UCSD-AML1 (cell line): Measurements from ENCODE around the gene PROP1.
"Not testable (repeated sequence)": the region's sequence is repeated elsewhere in the genome, so short reads cannot be mapped to it uniquely, and the experiment has no call there.

Experiments
- DNase-seq: peaks from one replicate; lab custom pipeline; 2025; ENCODE audit not compliant: unreplicated experiment; lab: John Stamatoyannopoulos, UW

The PROP1 gene

DNA sequence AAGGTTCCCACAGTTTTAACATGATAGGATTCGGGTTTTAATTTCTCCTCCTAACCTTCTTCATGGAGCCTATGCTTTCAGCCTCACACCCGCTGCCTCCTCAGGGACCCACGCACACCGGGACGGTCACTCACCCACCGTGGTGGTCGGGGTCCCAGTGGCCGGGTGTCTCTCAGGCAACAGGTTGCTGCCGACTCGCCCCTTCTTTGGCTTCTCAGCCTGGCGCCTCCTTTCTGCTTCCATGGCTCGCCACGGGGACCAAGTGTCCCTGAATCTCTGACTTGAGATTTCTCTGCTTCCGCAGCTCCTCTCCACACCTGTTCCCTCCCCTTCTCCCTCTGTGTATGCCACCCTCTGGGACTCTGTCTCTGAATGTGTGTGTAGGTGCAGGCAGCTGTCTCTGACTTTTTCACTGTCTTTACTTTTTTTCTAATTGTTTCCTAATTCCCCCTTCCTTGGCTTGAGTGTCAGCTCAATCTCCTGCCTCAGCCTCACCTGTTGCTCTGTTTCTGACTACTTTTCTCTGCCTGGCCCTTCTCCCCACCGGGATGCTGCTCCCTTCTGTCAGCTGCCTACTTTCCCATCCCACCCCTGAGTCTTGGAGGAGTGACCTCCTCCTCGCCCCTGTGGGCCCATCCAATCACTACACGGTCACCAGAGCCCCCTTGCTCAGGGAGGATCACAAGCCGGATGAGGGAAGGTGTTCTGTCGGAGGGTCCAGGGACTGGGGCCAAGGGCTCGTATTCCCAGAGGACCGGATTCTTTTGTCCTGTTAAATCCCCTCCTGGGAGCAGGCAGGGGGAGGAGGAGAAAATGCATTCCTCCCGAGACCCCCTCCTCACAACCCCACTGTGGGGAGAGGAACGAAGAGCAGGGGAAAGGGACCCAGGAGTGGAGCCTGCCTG lies at the start of gene PROP1:
Gene PROP1, minus strand, starts transcription at position 552 of the 905 bp plus-strand sequence. Its CDS starts 309 bp downstream, at position 243.
- no peak for DNase-seq

DNA sequence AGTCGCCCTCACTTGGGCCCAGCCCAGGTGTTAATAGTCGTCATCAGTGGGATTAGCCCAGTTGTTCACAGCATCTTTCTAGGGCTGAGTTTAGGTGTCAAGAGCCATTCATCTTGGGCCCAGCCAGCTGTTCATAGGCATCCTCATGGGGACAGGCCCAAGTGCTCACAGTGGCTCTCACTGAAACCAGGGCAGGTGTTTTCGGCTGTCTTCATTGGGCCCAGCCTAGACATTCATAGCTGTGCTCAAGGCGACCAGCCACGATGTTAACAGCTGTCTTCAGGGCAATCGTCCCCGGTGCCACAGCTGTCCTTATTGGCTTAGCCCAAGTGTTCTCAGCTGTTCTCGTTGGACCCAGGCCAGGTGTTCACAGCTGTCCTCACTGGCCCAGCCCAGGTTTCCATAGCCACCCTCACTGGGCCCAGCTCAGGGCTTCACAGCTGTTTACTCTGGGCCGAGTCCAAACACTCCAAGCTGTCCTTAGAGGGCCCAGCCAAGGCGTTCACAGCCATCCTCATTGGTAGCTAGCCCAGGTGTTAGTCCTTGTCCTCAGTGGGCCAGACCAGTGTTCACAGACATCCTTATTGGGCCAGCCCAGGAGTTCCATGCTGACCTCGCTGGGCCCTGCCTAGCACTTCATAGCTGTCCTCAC lies 23.5 kb upstream of the PROP1 start:
- DNase-seq = not testable (repeated sequence)

DNA sequence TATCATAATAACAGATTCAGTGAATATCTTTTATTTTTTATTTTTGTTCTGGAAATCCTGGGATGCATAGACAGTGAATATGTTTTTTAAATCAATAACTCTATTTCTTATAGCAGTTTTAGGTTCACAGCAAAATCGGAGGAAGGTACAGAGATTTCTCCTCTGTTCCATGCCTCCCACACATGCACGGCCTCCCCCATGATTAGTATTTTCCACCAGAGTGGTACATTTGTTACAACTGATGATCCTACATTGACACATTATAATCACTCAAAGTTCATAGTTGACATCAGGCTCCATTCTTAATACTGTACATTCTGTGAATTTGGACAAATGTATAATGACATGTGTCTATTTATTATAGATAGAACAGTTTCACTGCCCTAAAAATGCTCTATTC lies 16.7 kb upstream of the PROP1 start:
- not testable (repeated sequence) for DNase-seq

DNA sequence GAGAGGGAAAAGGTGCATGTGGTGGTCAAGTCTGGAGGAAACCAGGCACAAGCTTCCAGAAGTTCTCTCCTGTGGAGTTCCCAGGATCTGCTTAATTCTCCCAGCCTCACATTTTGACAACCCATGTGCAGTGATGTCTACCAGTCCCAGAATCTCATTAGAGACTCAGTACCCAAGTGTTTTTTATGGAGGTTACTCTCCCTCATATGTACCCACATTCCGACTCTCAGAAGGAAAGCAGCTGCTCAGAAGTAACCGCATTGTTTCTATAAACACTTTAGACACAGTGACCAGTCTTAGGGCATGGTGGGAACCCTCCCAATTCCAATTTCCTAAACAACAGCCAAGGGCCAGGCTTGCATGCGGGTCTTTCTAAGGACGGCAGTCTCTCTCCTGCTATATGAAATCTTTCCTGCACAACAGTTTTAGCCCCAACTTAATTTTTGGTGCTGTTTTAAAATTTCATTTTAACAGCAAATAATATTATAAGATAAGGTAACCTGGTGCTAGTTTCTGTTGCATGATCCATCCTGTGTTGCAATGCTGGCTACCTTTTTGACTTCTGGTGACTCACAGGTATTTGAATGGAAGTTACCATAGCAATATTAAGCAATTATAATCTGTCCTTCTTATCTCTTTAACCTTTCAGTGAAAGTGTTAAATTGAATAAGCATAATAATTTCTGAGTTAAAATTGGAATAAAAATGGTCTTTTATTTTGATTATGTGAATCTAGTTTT lies 15.9 kb upstream of the PROP1 start:
- DNase-seq = not testable (repeated sequence)

DNA sequence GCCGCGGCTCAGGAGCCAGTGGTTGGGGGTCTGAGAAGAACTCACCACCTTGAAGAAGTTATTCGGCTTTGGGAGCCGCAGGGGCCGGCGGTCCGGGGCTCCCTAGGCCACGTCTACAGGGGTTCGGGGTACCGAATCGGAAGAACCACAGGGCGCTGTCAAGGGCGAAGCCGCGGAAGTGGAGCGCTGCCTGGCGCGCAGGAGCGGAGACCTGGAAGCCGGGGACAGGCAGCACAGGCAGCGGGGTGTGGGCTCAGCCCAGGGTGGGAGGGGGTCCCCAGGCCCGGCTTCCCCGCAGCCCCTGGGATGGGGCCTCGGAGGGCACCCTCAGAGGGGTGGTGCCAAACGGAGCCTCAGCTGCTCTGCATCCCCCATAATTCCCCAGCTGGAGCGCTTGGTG lies 11.2 kb upstream of the PROP1 start:
- not testable (repeated sequence) for DNase-seq

DNA sequence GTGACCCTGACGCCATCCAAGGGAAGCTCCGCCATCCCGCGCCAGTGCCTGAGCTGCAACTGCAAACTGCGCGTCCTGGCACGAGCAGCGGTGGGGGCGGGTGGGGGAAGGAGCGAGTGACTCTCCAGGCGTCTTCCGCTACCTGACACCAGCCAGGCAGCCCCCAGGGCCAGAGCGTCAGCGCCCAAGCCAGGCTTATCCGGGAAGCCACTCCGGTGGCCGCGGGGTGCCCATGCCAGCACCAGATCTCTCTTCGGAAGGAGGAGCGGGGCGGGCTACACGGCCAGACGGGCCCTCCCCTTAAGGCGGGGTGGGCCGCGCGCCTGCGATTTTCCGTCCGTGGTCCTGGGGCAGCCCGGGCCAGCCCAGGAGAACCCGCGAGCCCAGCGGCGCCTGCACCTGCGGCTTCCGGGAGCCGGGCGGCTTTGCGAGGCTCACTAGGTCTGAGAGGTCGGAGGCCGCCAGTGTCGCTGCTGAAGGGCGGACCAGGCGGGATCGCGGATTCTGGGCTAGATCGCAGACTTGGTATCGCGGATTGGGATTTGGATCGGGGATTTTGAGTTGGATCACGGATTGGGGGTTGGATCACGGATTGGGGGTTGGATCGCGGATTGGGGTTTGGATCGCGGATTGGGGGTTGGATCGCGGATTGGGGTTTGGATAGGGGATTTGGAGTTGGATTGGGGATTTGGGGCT lies 10.6 kb upstream of the PROP1 start:
- not testable (repeated sequence) for DNase-seq

DNA sequence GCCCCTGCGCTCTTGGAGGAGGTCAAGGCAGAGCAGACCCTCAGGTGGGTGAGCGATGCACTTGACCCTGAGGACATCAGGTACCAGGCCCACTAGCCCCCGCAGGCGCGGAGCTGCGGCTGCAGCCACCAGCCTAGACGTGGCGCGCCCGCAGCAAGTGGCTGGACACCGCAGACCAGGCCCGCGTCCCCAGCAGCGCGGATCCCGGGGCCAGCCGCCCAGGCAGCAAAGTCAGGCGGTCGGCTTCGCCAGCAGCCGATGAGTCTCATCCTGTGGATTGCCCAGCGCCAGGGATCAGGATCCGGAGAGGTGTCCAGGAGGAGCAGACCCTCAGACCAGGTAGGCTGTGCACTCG lies 10.1 kb upstream of the PROP1 start:
- DNase-seq = not testable (repeated sequence)

DNA sequence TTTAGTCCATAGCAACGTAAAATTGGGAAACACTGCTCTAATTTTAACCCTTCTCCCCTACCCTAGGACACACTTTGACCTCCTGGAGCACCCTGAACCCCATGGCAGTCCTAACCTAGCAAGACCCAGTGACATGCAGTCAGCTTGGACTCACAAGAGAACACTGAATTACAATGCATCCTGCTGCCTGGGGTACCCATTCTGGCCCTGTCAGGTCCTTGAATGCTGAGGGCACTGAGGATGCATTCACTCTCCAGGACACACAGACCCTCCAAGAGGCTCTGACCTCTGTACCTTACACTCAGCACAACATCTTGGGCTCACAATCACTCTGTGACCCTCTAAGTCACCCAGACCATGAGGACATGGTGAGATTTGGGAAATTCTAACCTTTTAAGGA lies 1.8 kb upstream of the PROP1 start:
- no peak for DNase-seq

DNA sequence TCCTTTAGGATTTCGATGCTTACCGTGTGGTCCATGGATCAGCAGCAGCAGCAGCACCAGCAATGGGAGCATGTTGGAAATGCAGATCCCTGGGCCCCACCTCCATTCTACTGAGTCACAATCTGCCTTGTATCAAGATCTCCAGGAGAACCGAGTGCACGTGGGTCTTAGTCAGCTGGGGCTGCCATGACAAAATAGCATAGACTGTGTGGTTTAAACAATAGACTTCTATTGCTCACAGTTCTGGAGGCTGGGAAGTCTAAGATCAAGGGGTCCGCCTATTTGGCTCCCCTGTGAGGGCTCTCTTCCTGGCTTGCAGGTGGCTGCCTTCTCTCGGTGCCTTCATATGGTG lies 1.3 kb upstream of the PROP1 start:
- no peak for DNase-seq

DNA sequence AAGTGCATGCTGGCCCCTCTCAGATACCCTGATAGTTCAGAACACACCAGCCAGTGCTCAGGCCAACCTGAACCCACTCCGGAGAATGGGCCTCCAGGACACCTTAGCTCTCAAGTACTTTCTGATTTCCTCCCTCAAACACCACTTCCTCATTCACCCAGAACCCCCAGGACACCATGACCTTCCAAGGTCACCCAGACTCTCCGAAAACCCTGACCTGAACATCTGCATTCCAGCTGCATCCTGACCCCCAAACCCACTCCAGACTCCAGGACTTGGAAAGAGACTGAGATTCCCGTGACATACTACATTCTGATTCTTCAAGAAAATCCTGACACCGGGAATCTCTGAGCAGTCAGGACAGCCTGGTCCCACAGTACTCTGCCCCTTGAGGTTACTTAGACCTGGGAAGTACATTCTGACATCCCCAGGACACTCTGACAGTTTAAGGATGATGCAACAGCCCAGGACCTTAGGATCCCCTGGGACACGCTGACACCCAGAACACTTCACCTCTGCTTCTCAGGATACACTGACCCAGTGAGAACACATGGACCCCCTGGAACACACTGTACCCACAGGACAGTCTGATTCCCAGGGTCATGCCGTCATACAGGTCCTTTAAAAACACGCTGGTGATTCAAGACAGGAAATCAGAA lies 747 bp upstream of the PROP1 start:
- no peak for DNase-seq

DNA sequence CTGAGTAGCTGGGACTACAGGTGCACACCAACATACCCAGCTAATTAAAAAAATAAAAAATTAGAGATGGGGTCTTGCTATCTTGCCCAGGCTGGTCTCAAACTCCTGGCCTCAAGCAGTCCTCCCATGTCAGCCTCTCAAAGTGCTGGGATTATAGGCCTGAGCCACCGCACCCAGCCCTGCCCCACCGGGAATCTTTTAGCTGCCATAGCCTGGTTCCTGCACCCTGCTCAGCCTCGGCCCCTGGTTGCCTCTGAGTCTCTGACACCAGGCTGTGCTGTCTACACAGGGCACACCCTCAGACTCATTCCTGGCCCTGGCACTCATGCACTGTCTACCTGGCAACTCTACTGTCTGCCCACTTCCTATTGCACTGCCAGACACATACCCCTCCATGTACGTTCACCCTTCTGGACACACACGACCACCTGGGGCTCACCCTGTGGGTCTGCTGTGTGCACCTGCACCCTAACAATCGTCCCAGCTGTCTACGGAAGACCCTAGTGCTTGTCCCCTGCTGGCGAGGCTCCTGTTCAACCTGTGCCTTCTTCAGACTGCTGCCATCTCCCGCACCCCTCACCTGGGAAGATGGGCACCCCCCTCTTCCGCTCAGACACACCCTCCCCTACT lies 1.4 kb downstream of the PROP1 start:
- no peak for DNase-seq

DNA sequence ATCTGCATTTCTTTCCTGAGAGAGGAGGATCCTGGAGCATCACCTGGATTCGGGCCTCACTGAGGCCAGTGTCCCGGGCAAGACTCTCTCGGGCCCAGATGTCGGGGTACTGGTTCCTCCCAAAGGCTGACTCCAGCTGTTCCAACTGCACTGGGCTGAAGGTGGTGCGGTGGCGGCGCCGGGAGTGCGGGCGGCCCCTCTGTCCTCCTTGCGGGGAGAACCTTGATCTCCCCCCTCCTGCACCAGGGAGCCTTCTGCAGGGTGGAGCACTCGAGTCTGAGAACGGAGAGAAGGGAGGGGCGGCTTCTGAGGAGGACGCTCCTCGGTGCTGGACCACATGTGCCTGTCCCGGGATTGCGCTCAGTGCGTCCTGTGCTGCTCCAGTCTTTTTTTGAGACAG lies 2.0 kb downstream of the PROP1 start:
- no peak for DNase-seq

DNA sequence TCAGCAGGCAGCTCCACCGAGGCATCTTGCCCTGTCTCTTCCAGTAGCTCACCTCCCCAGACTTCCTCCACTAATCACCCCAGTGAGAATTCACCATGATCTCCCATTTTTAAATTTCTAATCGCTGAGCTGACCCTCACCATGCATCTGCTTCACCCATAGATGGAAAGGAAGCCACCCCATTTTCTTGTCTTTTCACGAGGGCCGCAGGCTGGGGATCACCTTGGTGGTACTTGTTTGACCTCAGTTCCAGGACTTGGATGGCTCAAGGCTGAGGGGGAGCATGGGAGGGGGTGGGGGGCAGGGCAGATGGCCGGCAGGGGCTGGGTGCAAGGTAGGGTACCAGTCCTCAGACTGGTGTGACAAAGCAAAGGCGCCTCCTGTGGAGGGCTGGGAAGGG lies 3.6 kb downstream of the PROP1 start:
- no peak for DNase-seq

DNA sequence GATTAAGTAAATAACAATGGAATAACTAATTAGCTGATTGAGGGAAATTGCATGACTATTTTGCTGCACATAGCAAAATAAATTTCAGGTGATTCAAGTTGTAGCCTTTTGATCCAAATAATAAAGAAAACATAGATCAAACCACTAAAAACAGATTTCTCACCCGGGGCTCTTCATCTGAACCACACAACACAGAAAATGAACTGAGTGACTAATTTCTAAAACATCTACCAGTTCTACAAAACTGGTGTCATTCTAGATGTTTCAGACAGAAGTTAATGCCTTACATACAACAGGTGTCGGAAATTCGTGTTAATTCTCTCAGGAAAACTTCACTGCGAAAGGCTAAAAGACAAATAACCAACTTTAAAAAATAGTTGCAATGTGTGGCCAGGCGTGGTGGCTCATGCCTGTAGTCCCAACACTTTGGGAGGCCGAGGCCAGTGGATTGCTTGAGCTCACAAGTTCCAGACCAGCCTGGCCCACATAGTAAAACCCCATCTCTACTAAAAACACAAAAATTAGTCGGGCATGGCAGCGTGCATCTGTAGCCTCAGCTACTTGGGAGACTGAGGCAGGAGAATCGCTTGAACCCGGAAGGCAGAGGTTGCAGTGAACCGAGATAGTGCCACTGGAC lies 6.9 kb downstream of the PROP1 start:
- no peak for DNase-seq

DNA sequence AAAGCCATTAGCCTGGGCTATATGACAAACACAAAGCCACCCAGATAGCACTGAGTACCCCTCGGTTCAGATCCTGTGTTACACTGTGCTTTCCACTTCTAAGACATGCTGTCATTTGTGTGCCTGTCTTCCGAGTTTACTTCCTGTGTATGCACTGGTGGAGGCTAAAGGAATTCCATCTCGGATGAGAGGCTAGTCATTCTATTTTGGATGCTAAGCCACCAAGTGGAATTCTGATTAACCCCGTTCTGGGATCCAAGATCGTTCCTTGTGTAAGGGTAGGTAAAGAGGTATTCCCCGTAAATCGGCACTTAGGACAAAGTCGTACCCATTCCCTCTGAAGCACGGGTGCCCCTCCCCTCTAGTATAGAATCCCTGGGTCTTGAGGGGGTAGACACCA lies 8.7 kb downstream of the PROP1 start:
- DNase-seq = no peak

DNA sequence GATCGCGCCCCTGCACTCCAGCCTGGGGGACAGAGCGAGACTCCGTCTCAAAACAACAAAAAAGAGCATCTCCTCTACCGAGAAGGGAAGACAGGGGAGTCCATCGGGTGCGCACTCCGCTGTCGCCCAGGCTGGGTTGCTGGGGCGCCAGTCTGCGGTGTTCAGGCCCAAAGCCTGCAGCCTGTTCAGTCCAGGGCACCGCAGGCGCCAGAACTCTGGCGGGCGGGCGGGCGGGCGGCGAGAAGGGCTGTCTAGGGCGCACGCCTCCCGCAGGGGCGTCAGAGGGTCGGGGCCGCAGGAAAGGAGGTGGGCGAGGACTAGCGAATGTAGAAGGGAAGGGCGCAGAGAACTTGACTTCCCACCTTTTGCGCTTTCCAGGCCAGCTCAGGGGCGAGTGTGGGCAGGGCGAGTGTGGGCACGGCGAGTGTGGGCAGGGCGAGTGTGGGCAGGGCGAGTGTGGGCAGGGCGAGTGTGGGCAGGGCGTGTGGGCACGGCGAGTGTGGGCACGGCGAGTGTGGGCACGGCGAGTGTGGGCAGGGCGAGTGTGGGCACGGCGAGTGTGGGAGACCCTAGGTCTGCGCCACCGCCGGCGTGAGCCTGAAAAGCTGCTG lies 10.5 kb downstream of the PROP1 start:
- no peak for DNase-seq

DNA sequence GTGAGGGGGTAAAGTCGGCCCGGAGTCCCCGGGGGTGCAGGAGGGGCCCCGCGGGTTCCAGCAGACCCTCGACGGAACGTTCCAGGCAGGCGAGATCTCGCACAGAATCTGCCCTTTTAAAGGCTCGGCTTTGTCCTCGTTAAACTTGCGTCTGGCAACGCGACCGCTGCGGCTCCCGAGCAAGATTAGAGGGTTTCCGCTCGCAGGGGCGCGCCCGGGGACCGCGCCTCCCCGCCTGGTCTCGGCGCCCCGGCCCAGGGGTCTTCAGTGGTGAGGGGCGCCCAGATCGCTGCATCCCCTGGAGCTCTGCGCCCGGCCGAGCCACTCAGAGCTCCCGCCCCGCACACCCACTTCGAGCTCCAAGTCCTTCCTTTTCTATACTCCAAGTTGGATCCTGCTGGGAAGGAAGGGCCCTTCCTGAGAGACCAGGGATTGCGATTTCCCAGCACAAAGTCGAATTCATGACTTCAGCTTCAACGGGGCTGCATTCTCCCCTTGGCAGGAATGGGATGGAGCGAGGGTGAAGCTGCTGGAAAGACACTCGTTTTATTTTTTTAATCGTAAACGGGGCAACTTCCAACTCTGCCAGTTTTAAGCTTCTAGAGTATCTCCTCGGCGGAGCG lies 11.3 kb downstream of the PROP1 start:
- DNase-seq = no peak

DNA sequence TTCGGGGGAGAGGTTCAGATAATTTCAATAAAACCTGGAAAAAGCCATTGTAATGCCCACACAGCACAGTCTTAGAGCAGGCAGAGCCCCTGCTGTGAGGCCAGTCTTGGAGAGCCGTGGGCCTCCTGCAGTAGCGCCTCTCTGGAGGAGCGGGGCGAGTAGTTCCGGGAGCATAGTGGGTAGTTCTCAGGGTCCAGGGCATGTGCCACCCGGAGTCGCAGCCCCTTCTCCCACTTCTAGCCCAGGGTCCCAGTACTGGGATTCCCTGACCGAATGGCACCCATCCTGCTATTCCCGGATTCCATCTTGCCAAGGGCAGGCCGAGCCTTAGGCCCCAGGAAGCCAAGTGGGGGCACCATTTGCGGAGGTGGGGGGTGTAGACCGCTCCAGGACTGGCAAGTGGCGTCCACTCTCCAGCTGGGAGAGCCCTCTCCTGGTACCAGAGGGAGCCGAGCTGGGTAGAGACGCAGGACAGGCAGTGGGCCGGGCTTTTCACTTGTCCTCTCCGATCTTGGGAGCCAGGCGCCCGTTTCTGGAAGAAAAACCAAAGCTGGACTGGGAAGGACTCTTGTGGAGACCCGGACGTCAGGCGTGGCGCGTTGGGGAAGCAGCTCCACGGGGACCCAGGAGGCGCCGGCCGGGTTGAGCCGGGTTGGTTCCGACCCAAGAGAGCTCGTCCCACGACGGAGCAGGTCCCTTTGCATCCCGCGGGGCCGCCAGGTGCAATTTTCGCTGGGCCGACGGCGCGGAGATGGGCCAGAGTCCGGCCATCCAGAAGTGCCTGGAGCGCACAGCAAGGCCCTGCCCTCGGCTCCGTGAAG lies 12.1 kb downstream of the PROP1 start:
- no peak for DNase-seq
